HepG2 (cell line): ENCODE data around the gene NXN. TPM values are rescaled to one million over a fixed set of nuclear protein-coding genes. Genes with fewer than 3 reads are reported as not detected.

Experiments used
- ARNT2 ChIP-seq: sonication (generic); formaldehyde crosslinking; IDR thresholded peaks from 2 replicates; pipeline ENCODE4 v1.8.0; 2022; ENCODE audit warnings: mild to moderate bottlenecking, low read depth, missing genetic modification reagents, moderate library complexity
- BRCA1 ChIP-seq: sonication (generic); formaldehyde crosslinking; IDR thresholded peaks from 2 replicates; pipeline ENCODE4 v1.4.0; 2020; ENCODE audit warnings: missing genetic modification reagents
- CBX2 ChIP-seq, 2 experiments: fragments of 200-600 bp in 1 of 2; sonication (generic); formaldehyde crosslinking in 1 of 2; IDR thresholded peaks; 2 replicates each; pipeline versions ENCODE4 v1.7.0 to v1.8.1; 2018 to 2022; ENCODE audit warnings: low read depth in 2 of 2, low read length in 1 of 2, mild to moderate bottlenecking in 1 of 2, missing genetic modification reagents in 1 of 2
- CEBPG ChIP-seq: IDR thresholded peaks from 2 replicates; pipeline ENCODE4 v1.6.1; 2016
- CHCHD3 ChIP-seq: sonication (generic); formaldehyde crosslinking; IDR thresholded peaks from 2 replicates; pipeline ENCODE4 v1.8.0; 2022; ENCODE audit warnings: mild to moderate bottlenecking, missing genetic modification reagents, moderate library complexity
- DMTF1 ChIP-seq: sonication (generic); formaldehyde crosslinking; IDR thresholded peaks from 2 replicates; pipeline ENCODE4 v1.4.0; 2020; ENCODE audit warnings: mild to moderate bottlenecking, missing genetic modification reagents
- FOXP1 ChIP-seq, 2 experiments: fragments of 450-650 bp in 1 of 2; IDR thresholded peaks; 2 replicates each; pipeline ENCODE4 v1.6.1; 2017 to 2018; ENCODE audit warnings: antibody characterized with exemption in 1 of 2
- PBX2 ChIP-seq: IDR thresholded peaks from 2 replicates; pipeline ENCODE4 v1.6.1; 2016; ENCODE audit warnings: control low read depth
- PBX3 ChIP-seq: sonication (generic); formaldehyde crosslinking; IDR thresholded peaks from 2 replicates; pipeline ENCODE4 v1.8.1; 2023; ENCODE audit warnings: missing genetic modification reagents, inconsistent platforms, borderline replicate concordance
- TBL1XR1 ChIP-seq: fragments of 150-350 bp; IDR thresholded peaks from 2 replicates; pipeline ENCODE4 v1.6.1; 2014; ENCODE audit warnings: borderline replicate concordance, low read length; ENCODE audit not compliant: partially characterized antibody
- THAP11 ChIP-seq: IDR thresholded peaks from 2 replicates; pipeline ENCODE4 v1.6.1; 2016; ENCODE audit warnings: missing biosample characterization, missing genetic modification reagents
- USF2 ChIP-seq, 2 experiments: sonication (generic) in 1 of 2; formaldehyde crosslinking in 1 of 2; IDR thresholded peaks; 2 replicates each; pipeline versions ENCODE4 v1.5.1 to v1.6.1; 2011 to 2020; ENCODE audit warnings: borderline replicate concordance in 1 of 2, low read depth in 1 of 2, low read length in 1 of 2, mild to moderate bottlenecking in 1 of 2, missing genetic modification reagents in 1 of 2, moderate library complexity in 1 of 2
- ZBTB1 ChIP-seq: sonication (generic); formaldehyde crosslinking; IDR thresholded peaks from 2 replicates; pipeline ENCODE4 v1.4.0; 2020; ENCODE audit warnings: missing genetic modification reagents, borderline replicate concordance
- ZFX ChIP-seq: sonication (generic); formaldehyde crosslinking; IDR thresholded peaks from 2 replicates; pipeline ENCODE4 v1.4.0; 2020; ENCODE audit warnings: mild to moderate bottlenecking, low read depth, missing genetic modification reagents, moderate library complexity
- ZNF124 ChIP-seq: sonication (generic); formaldehyde crosslinking; IDR thresholded peaks from 2 replicates; pipeline ENCODE4 v1.4.0; 2020; ENCODE audit warnings: missing genetic modification reagents
- ZNF143 ChIP-seq: sonication (generic); formaldehyde crosslinking; IDR thresholded peaks from 2 replicates; pipeline ENCODE4 v1.4.0; 2020; ENCODE audit warnings: missing genetic modification reagents
- ZNF329 ChIP-seq: sonication (generic); formaldehyde crosslinking; IDR thresholded peaks from 2 replicates; pipeline ENCODE4 v1.9.0; 2021; ENCODE audit warnings: low read depth, mild to moderate bottlenecking, missing genetic modification reagents
- ZNF557 ChIP-seq: sonication (generic); formaldehyde crosslinking; IDR thresholded peaks from 2 replicates; pipeline ENCODE4 v1.4.0; 2020; ENCODE audit warnings: missing genetic modification reagents
- ZNF800 ChIP-seq: sonication (generic); formaldehyde crosslinking; IDR thresholded peaks from 2 replicates; pipeline ENCODE4 v1.4.0; 2020; ENCODE audit warnings: missing genetic modification reagents
- polyA plus RNA-seq, 8 experiments: library from polyadenylated mRNA; depleted of rRNA in 3 of 8; stranded (reverse) in 7 of 8; unstranded in 1 of 8; fragments of >200 nt; fragmentation: Illumina TruSeq in 4 of 8; extraction: Trizol in 4 of 8; gene quantifications; 2 replicates each; pipeline versions ENCODE4 v1.2.1 to v1.2.3, GENCODE V29; 2011 to 2016; ENCODE audit warnings: low read depth in 4 of 8, missing spikeins in 1 of 8, mixed read lengths in 1 of 8; ENCODE audit not compliant: insufficient read depth in 1 of 8
- total RNA-seq, 5 experiments: library from RNA; depleted of rRNA; stranded (reverse); fragments of >200 nt; fragmentation: Illumina TruSeq; extraction: Trizol; gene quantifications; 2 replicates each; pipeline ENCODE4 v1.2.3, GENCODE V29; 2016; ENCODE audit warnings: low read depth in 1 of 5

The NXN gene
- total and polyA plus RNA-seq, 2 of the 13 experiments (the other 11 are each of a cell fraction or from before 2014, with no cell fraction given), result 22.2 to 24.3 TPM

- no peak for TF ChIP-seq ZNF800 (CRISPR knock-in tag)
- no peak for TF ChIP-seq ZBTB1 (CRISPR knock-in tag)
- no peak for TF ChIP-seq CEBPG (CRISPR knock-in tag)
- TF ChIP-seq CHCHD3 (CRISPR knock-in tag), result no peak
- no peak for TF ChIP-seq ZFX (CRISPR knock-in tag)
- TF ChIP-seq USF2 (IDR thresholded peaks at IDR 0.05; ENCODE audit: low read depth, low read length), result no peak
- TF ChIP-seq USF2 (CRISPR knock-in tag; IDR thresholded peaks at IDR 0.05; ENCODE audit: borderline replicate concordance), result no peak
- no peak for TF ChIP-seq ZNF329
- no peak for TF ChIP-seq CBX2 (IDR thresholded peaks at IDR 0.05; ENCODE audit: low read depth, low read length)
- TF ChIP-seq CBX2 (CRISPR knock-in tag; IDR thresholded peaks at IDR 0.05; ENCODE audit: low read depth), result no peak
- TF ChIP-seq DMTF1 (CRISPR knock-in tag), result no peak
- TF ChIP-seq FOXP1 (IDR thresholded peaks at IDR 0.05), result no peak
- TF ChIP-seq FOXP1 (CRISPR knock-in tag; IDR thresholded peaks at IDR 0.05), result no peak
- TF ChIP-seq ZNF143, result no peak
- no peak for TF ChIP-seq PBX2 (CRISPR knock-in tag)
- no peak for TF ChIP-seq ZNF557
- no peak for TF ChIP-seq THAP11 (CRISPR knock-in tag)
- TF ChIP-seq ARNT2 (CRISPR knock-in tag), result 0 out of 2 replicates have a peak, but pooled peaks have one; percentile 19
- no peak for TF ChIP-seq TBL1XR1
- TF ChIP-seq PBX3 (CRISPR knock-in tag), result no peak
- no peak for TF ChIP-seq ZNF124 (CRISPR knock-in tag)
- TF ChIP-seq BRCA1 (CRISPR knock-in tag), result no peak
Measured at GRCh38 chr17:978103-979093, 1.2 kb downstream of the NXN start (continued).
